Natural killer cell (primary cell): ENCODE results near the gene PDCD1LG2. TPM values are rescaled to one million over a fixed set of nuclear protein-coding genes. Genes with fewer than 3 reads are reported as not detected.

ENCODE experiments used
- ATAC-seq, 3 donors: fragments of 150-1000 bp in 2 of 3; fragments of 200-7000 bp in 1 of 3; cut with Tn5 transposase; 1 replicate in 1 of 3; 2 replicates in 2 of 3; pipeline ENCODE4 v1.10.0; 2021; ENCODE audit warnings: mild to moderate bottlenecking in 2 of 3, moderate library complexity in 2 of 3
- DNase-seq, 2 donors: peaks; one replicate each; pipeline versions ENCODE4 v3.0.0 to v3.0.0-alpha.2; 2013 to 2021; ENCODE audit warnings: mixed read lengths in 1 of 2
- H3K27ac ChIP-seq: one replicate; pipeline ENCODE4 v1.5.1; 2013; ENCODE audit warnings: mild to moderate bottlenecking, low read length
- H3K27me3 ChIP-seq: one replicate; pipeline ENCODE4 v1.6.1; 2013; ENCODE audit warnings: low read length; ENCODE audit not compliant: control insufficient read depth, insufficient read depth
- H3K36me3 ChIP-seq: one replicate; pipeline ENCODE4 v1.6.1; 2013; ENCODE audit warnings: low read length; ENCODE audit not compliant: control insufficient read depth, insufficient read depth
- H3K4me1 ChIP-seq: one replicate; pipeline ENCODE4 v1.6.1; 2013; ENCODE audit warnings: low read length; ENCODE audit not compliant: control insufficient read depth, insufficient read depth
- H3K4me3 ChIP-seq: one replicate; pipeline ENCODE4 v1.5.1; 2013; ENCODE audit warnings: low read length
- H3K9me3 ChIP-seq: one replicate; pipeline ENCODE4 v1.6.1; 2013; ENCODE audit warnings: low read length; ENCODE audit not compliant: control insufficient read depth, insufficient read depth
- H3K27ac Mint-ChIP-seq, 2 donors: one replicate each; pipeline ENCODE4 v1.8.0; 2022; ENCODE audit warnings: mild to moderate bottlenecking in 2 of 2, mixed read lengths in 2 of 2, moderate library complexity in 1 of 2
- H3K27me3 Mint-ChIP-seq, 2 donors: one replicate each; pipeline ENCODE4 v1.8.0; 2022; ENCODE audit warnings: low read depth in 2 of 2, mixed read lengths in 2 of 2
- H3K36me3 Mint-ChIP-seq: one replicate; pipeline ENCODE4 v1.8.0; 2022; ENCODE audit warnings: mixed read lengths
- H3K4me1 Mint-ChIP-seq, 2 donors: one replicate each; pipeline ENCODE4 v1.8.0; 2022; ENCODE audit warnings: mixed read lengths in 2 of 2
- H3K4me3 Mint-ChIP-seq: one replicate; pipeline ENCODE4 v1.8.0; 2022; ENCODE audit warnings: mild to moderate bottlenecking, moderate library complexity, mixed read lengths
- H3K9me3 Mint-ChIP-seq, 2 donors: one replicate each; pipeline ENCODE4 v1.8.0; 2022; ENCODE audit warnings: mixed read lengths in 2 of 2
- CTCF ChIP-seq: fragments of 200-600 bp; IDR thresholded peaks from one replicate; pipeline ENCODE4 v1.8.0; 2022; ENCODE audit warnings: antibody characterized with exemption
- WGBS: methylation state at CpG from one replicate; pipeline ENCODE4 v1.1.7; 2013; ENCODE audit warnings: missing lambda C conversion rate; ENCODE audit not compliant: insufficient coverage; 5-methylcytosine and 5-hydroxymethylcytosine counted together
- intact Hi-C: fragments of 100-400 bp; cut with micrococcal nuclease; formaldehyde crosslinking; loops from one replicate; pipeline ENCODE4 v1.14.2; 2022
- total RNA-seq, 4 donors: library from RNA; stranded (reverse); fragments of 120-200 nt in 1 of 4; gene quantifications; one replicate each; pipeline versions ENCODE4 v1.2.3 to v1.2.4, GENCODE V29; 2013 to 2022

PDCD1LG2 gene
- total RNA-seq, 3 donors from 2014 or later (not counting 1 experiment from before 2014, with no cell fraction given), result 0.14 to 1.2 (median 0.16) TPM

- H3K4me3 ChIP-seq, result no peak overlapping the region
- no peaks in the 10 kb centered on the region for H3K9me3 ChIP-seq
- H3K27ac Mint-ChIP-seq, result no peak overlapping the region
- H3K27me3 Mint-ChIP-seq, result peaks cover 0 to 4% of the 10 kb centered on the region in 2 donors
- peaks cover 9 to 15% of the 10 kb centered on the region in 2 donors for H3K4me1 Mint-ChIP-seq
- no peaks in the 10 kb centered on the region for H3K27me3 ChIP-seq
- no peaks in the 10 kb centered on the region for H3K9me3 Mint-ChIP-seq
- H3K4me1 ChIP-seq, result no peaks in the 10 kb centered on the region
- ATAC-seq, result no peak
- no peak for DNase-seq
- H3K36me3 Mint-ChIP-seq, result no peaks in the 10 kb centered on the region
- WGBS, result 86% methylated on average over 4 of the region's 5 CpGs
- intact Hi-C loops, result no loop called here
- no peak overlapping the region for H3K27ac ChIP-seq
- no peak for TF ChIP-seq CTCF
- H3K36me3 ChIP-seq, result no peaks in the 10 kb centered on the region
- H3K4me3 Mint-ChIP-seq, result no peak overlapping the region
Observed at GRCh38 chr9:5532790-5533189, 22.5 kb downstream of the PDCD1LG2 start.

GRCh38 chr9:5536684-5537083 is 26.4 kb downstream of the PDCD1LG2 start:
- H3K27me3 Mint-ChIP-seq, result peaks cover 0 to 10% of the 10 kb centered on the region in 2 donors
- H3K4me3 Mint-ChIP-seq, result no peak overlapping the region
- H3K4me1 Mint-ChIP-seq, result peaks cover 4% of the 10 kb centered on the region in 2 donors
- H3K36me3 Mint-ChIP-seq, result no peaks in the 10 kb centered on the region
- no peaks in the 10 kb centered on the region for H3K4me1 ChIP-seq
- H3K27ac ChIP-seq, result no peak overlapping the region
- no peak for ATAC-seq
- intact Hi-C loops, result no loop called here
- H3K36me3 ChIP-seq, result no peaks in the 10 kb centered on the region
- H3K9me3 Mint-ChIP-seq, result no peaks in the 10 kb centered on the region
- DNase-seq, result no peak
- H3K4me3 ChIP-seq, result no peak overlapping the region
- no peaks in the 10 kb centered on the region for H3K9me3 ChIP-seq
- TF ChIP-seq CTCF, result no peak
- 10% methylated on average over 2 of the region's 2 CpGs for WGBS
- no peaks in the 10 kb centered on the region for H3K27me3 ChIP-seq
- H3K27ac Mint-ChIP-seq, result no peak overlapping the region

- Mint-ChIP-seq H3K27me3 (peaks cover 0 to 4% of the 10 kb centered on the region in 2 donors), H3K36me3 (no peaks in the 10 kb centered on the region), H3K27ac (no peak overlapping the region), H3K9me3 (no peaks in the 10 kb centered on the region), H3K4me3 (no peak overlapping the region), H3K4me1 (no peaks in the 10 kb centered on the region)
- Histone ChIP-seq H3K4me1 (no peaks in the 10 kb centered on the region), H3K4me3 (no peak overlapping the region), H3K27me3 (no peaks in the 10 kb centered on the region), H3K9me3 (no peaks in the 10 kb centered on the region), H3K27ac (no peak overlapping the region), H3K36me3 (no peaks in the 10 kb centered on the region)
- DNase-seq, result no peak
- no CpG with 5 or more reads among the region's 2 CpGs for WGBS
- intact Hi-C loops, result no loop called here
- TF ChIP-seq CTCF, result no peak
- ATAC-seq, result no peak
Observed at GRCh38 chr9:5543875-5544702, 33.8 kb downstream of the PDCD1LG2 start.
